ENCODE data around the gene CTSZ.

DNA sequence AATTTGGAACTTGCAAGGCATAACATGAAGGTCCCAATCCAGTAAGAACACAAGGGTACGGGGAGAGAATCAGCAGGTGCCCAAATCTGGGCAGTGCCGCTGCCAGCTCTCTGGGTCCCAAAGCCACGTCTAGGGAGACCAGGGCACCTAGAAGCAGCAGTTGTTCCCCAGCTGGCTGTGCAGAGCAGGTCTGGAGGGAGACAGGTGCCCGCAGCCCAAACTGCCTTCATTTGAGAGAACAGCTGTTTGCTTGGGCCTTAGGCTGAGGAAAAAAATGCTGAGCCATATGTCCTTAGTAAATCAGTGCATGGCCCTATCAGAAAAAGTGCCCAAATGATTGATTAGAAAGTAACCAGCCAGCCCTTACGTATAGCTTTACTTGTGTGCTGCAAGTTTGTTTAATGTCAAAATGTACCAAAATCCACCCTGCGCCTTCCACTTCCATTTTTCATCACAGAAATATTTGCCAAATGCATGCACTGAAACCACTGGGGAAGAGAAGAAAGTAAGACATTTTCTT lies 44.7 kb upstream of the CTSZ start:
- TF ChIP-seq, protein P1, sequence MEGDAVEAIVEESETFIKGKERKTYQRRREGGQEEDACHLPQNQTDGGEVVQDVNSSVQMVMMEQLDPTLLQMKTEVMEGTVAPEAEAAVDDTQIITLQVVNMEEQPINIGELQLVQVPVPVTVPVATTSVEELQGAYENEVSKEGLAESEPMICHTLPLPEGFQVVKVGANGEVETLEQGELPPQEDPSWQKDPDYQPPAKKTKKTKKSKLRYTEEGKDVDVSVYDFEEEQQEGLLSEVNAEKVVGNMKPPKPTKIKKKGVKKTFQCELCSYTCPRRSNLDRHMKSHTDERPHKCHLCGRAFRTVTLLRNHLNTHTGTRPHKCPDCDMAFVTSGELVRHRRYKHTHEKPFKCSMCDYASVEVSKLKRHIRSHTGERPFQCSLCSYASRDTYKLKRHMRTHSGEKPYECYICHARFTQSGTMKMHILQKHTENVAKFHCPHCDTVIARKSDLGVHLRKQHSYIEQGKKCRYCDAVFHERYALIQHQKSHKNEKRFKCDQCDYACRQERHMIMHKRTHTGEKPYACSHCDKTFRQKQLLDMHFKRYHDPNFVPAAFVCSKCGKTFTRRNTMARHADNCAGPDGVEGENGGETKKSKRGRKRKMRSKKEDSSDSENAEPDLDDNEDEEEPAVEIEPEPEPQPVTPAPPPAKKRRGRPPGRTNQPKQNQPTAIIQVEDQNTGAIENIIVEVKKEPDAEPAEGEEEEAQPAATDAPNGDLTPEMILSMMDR (IDR thresholded peaks at IDR 0.05; ENCODE audit: borderline replicate concordance, extremely low read depth, low read length, poor library complexity, severe bottlenecking) = no peak
- no peak for TF ChIP-seq EZH2 (IDR thresholded peaks at IDR 0.05; ENCODE audit: borderline replicate concordance, low read depth, low read length, severe bottlenecking)

All from DND-41 (cell line).